Measurements from ENCODE around the gene MTAP. TPM values are rescaled to one million over a fixed set of nuclear protein-coding genes. Genes with fewer than 3 reads are reported as not detected.

The MTAP gene
- total RNA-seq, 1 experiment from 2014 or later, result 102 TPM

GRCh38 chr9:21889673-21890072 is 87.2 kb downstream of the MTAP start:
- no peak overlapping the region for H2BK5ac ChIP-seq (ENCODE audit: insufficient read length, low read length)
- H4K91ac ChIP-seq (ENCODE audit: insufficient read length, low read depth, low read length), result no peak overlapping the region
- H3K4me2 ChIP-seq (ENCODE audit: insufficient read depth, insufficient read length, low read length), result no peak overlapping the region
- H3K27me3 Mint-ChIP-seq (ENCODE audit: low read depth), result no peaks in the 10 kb centered on the region; the same call in none of the 2 replicates
- H2BK120ac ChIP-seq (ENCODE audit: low read depth, low read length, poor library complexity, severe bottlenecking), result no peak overlapping the region
- H3K4me3 Mint-ChIP-seq, result no peak overlapping the region
- no peak overlapping the region for H3K18ac ChIP-seq (ENCODE audit: insufficient read length, low read depth, low read length)
- H3K9me3 Mint-ChIP-seq, result peaks cover 73 to 74% of the 10 kb centered on the region in 2 experiments
- H3K27ac ChIP-seq (ENCODE audit: insufficient read length, low read depth, low read length), result no peak overlapping the region
- H3K27me3 ChIP-seq (ENCODE audit: insufficient read depth, low read length), result no peaks in the 10 kb centered on the region
- H2BK20ac ChIP-seq (ENCODE audit: low read depth, low read length, poor library complexity, severe bottlenecking), result no peak overlapping the region
- H3K23me2 ChIP-seq (ENCODE audit: insufficient read length, low read depth, low read length, poor library complexity, severe bottlenecking), result no peaks in the 10 kb centered on the region
- H3K14ac ChIP-seq (ENCODE audit: insufficient read depth, low read length), result no peak overlapping the region
- no peaks in the 10 kb centered on the region for H4K20me1 ChIP-seq (ENCODE audit: control insufficient read depth, insufficient read depth, insufficient read length)
- H3T11ph ChIP-seq (ENCODE audit: low read length), result no peak overlapping the region
- no peak for TF ChIP-seq CTCF (conservative IDR thresholded peaks at IDR 0.05)
- no peak overlapping the region for H3K27ac Mint-ChIP-seq
- WGBS (ENCODE audit: extremely low coverage, insufficient read length, low lambda C conversion rate), result no CpG with 5 or more reads among the region's 1 CpG
- H3K9me3 ChIP-seq (ENCODE audit: control insufficient read depth, low read depth, low read length), result peaks cover 2% of the 10 kb centered on the region
- H3K4ac ChIP-seq (ENCODE audit: low read depth, low read length), result no peak overlapping the region
- no peak overlapping the region for H4K5ac ChIP-seq (ENCODE audit: insufficient read length, low read depth, low read length)
- no peak overlapping the region for H3K56ac ChIP-seq (ENCODE audit: insufficient read length, low read depth, low read length)
- H3K23ac ChIP-seq (ENCODE audit: insufficient read length, low read depth, low read length), result no peak overlapping the region
- no peaks in the 10 kb centered on the region for H3K79me2 ChIP-seq (ENCODE audit: insufficient read depth, low read length)
- H3K36me3 Mint-ChIP-seq (ENCODE audit: insufficient read depth in 1 of 3, low read depth in 3 of 3), result peaks cover 65 to 85% (median 81%) of the 10 kb centered on the region in 3 experiments
- no peak overlapping the region for H2AFZ ChIP-seq (ENCODE audit: low read length)
- no peak overlapping the region for H3K9ac ChIP-seq (ENCODE audit: extremely low read depth, insufficient read length, low read length)
- H2BK15ac ChIP-seq (ENCODE audit: low read depth, low read length), result no peak overlapping the region
- no peak for DNase-seq
- H4K8ac ChIP-seq (replicated peaks; ENCODE audit: insufficient read length, low read depth, low read length), result no peak overlapping the region
- H2BK12ac ChIP-seq (ENCODE audit: insufficient read length, low read depth, low read length), result no peak overlapping the region
- H2AK5ac ChIP-seq (ENCODE audit: insufficient read length, low read length), result no peak overlapping the region
- no peaks in the 10 kb centered on the region for H3K4me1 Mint-ChIP-seq
- H3K79me1 ChIP-seq (ENCODE audit: insufficient read depth, low read depth, low read length, poor library complexity, severe bottlenecking), result no peaks in the 10 kb centered on the region
- H3K4me1 ChIP-seq (ENCODE audit: insufficient read depth, low read length), result no peaks in the 10 kb centered on the region

All from H9 (cell line).